Transverse colon (tissue), 4 donors: Measurements from ENCODE around the gene BASP1.

Source experiments
- EP300 ChIP-seq: sonication (generic); formaldehyde crosslinking; IDR thresholded peaks from one replicate; pipeline ENCODE4 v1.6.1; 2017; ENCODE audit warnings: antibody characterized with exemption, low read depth
- POLR2A ChIP-seq: fragments of 450-650 bp; IDR thresholded peaks from one replicate; pipeline ENCODE4 v1.6.1; 2016; ENCODE audit warnings: antibody characterized with exemption, mild to moderate bottlenecking, moderate library complexity
- POLR2AphosphoS5 ChIP-seq, 3 donors: sonication (generic); formaldehyde crosslinking; IDR thresholded peaks; one replicate each; pipeline ENCODE4 v1.6.1; 2016; ENCODE audit warnings: antibody characterized with exemption in 3 of 3
- TF ChIP-seq, protein P1 (sequence below), 5 experiments: fragments of 200-600 bp in 3 of 5; fragments of 450-650 bp in 2 of 5; sonication (generic) in 3 of 5; IDR thresholded peaks; 1 replicate in 2 of 5; 2 replicates in 3 of 5; pipeline ENCODE4 v1.5.1; 2016 to 2017; ENCODE audit warnings: antibody characterized with exemption in 5 of 5, inconsistent platforms in 3 of 5, mild to moderate bottlenecking in 2 of 5, moderate library complexity in 1 of 5

DNA sequence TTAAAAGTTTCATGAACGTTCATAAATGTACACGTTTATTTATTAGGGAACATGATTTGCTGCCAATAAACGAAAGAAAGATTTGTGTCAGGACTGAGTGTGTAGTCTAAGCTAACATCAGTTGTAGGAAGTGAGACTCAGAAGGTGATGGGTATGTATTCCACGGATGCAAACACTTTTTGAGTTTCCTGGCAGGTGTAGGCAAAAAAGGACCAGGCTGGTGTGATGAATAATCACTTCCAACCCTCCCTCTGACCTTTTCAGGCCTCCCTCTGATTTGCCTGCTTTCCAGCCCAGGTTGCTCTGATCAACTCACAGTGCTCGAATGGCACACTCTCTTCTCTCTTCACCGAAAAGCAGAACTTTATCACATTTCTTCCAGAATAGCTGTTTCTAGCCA lies 51.8 kb downstream of the BASP1 start:
- no peak for TF ChIP-seq EP300
- TF ChIP-seq, protein P1, sequence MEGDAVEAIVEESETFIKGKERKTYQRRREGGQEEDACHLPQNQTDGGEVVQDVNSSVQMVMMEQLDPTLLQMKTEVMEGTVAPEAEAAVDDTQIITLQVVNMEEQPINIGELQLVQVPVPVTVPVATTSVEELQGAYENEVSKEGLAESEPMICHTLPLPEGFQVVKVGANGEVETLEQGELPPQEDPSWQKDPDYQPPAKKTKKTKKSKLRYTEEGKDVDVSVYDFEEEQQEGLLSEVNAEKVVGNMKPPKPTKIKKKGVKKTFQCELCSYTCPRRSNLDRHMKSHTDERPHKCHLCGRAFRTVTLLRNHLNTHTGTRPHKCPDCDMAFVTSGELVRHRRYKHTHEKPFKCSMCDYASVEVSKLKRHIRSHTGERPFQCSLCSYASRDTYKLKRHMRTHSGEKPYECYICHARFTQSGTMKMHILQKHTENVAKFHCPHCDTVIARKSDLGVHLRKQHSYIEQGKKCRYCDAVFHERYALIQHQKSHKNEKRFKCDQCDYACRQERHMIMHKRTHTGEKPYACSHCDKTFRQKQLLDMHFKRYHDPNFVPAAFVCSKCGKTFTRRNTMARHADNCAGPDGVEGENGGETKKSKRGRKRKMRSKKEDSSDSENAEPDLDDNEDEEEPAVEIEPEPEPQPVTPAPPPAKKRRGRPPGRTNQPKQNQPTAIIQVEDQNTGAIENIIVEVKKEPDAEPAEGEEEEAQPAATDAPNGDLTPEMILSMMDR (IDR thresholded peaks at IDR 0.05) = no peak
- no peak for TF ChIP-seq POLR2A
- TF ChIP-seq POLR2AphosphoS5 (IDR thresholded peaks at IDR 0.05) = no peak
